Endothelial cell of umbilical vein (primary cell): ENCODE measurements around the gene TNRC6B. TPM values are rescaled to one million over a fixed set of nuclear protein-coding genes. Genes with fewer than 3 reads are reported as not detected.

Experiments used
- BruUV-seq: library from RNA; stranded (reverse); fragments of 400-500 nt; replicated peaks from 2 replicates; lab custom pipeline; 2021; lab: Mats Ljungman, UMichigan
- CTCF ChIA-PET: fragments of 300-600, 350-600 bp; sonication (Branson Sonifier 250); formaldehyde crosslinking; loops from one replicate; lab custom pipeline; 2021; ENCODE audit warnings: antibody characterized with exemption, inconsistent platforms; lab: Charles Lee
- POLR2A ChIA-PET: fragments of 300-600, 350-600 bp; sonication (Branson Sonifier 250); formaldehyde crosslinking; loops from one replicate; lab custom pipeline; 2021; ENCODE audit warnings: antibody characterized with exemption, inconsistent platforms; lab: Charles Lee
- DNase-seq: peaks from one replicate; pipeline ENCODE4 v3.0.0-alpha.2; 2011; ENCODE audit warnings: low read depth, low spot score
- FAIRE-seq: peaks from 2 replicates; lab custom pipeline; 2011; peaks lifted over from hg19 to GRCh38; lab: Jason Lieb, UNC
- H2AFZ ChIP-seq: 2 replicates; pipeline ENCODE4 v1.6.0; 2012; ENCODE audit warnings: low read depth, low read length, control low read depth, inconsistent platforms
- H3K27ac ChIP-seq: 2 replicates; pipeline ENCODE4 v1.5.1; 2011; ENCODE audit warnings: low read depth, mild to moderate bottlenecking, control low read depth, low read length, moderate library complexity; ENCODE audit not compliant: insufficient read depth
- H3K27me3 ChIP-seq, 2 experiments: 2 replicates each; pipeline versions ENCODE4 v1.6.0 to v1.6.1; 2011; ENCODE audit warnings: low read length in 2 of 2, mixed read lengths in 1 of 2; ENCODE audit not compliant: control insufficient read depth in 2 of 2, insufficient read depth in 2 of 2
- H3K36me3 ChIP-seq, 2 experiments: 2 replicates in 1 of 2; 3 replicates in 1 of 2; pipeline ENCODE4 v1.5.1; 2011; ENCODE audit warnings: low read length in 2 of 2, mild to moderate bottlenecking in 1 of 2, moderate library complexity in 1 of 2; ENCODE audit not compliant: control insufficient read depth in 2 of 2, insufficient read depth in 2 of 2; ENCODE audit errors: extremely low read depth in 1 of 2
- H3K4me1 ChIP-seq: 3 replicates; pipeline ENCODE4 v1.5.1; 2011; ENCODE audit warnings: mild to moderate bottlenecking, low read length; ENCODE audit not compliant: control insufficient read depth, insufficient read depth; ENCODE audit errors: extremely low read depth
- H3K4me2 ChIP-seq: 2 replicates; pipeline ENCODE4 v1.6.1; 2011; ENCODE audit warnings: low read length, control low read depth, mixed read lengths; ENCODE audit not compliant: insufficient read depth
- H3K4me3 ChIP-seq, 3 experiments: fragments of 200-600 bp in 1 of 3; sonication (generic), shearing (Covaris generic) in 1 of 3; replicated peaks in 1 of 3; 2 replicates each; pipeline ENCODE4 v1.5.1; 2011 to 2016; ENCODE audit warnings: control low read depth in 3 of 3, low read length in 3 of 3, mild to moderate bottlenecking in 2 of 3, inconsistent platforms in 1 of 3, low read depth in 1 of 3, moderate library complexity in 1 of 3; ENCODE audit not compliant: insufficient read depth in 1 of 3
- H3K79me2 ChIP-seq: 2 replicates; pipeline ENCODE4 v1.6.0; 2012; ENCODE audit warnings: low read length, inconsistent platforms; ENCODE audit not compliant: control insufficient read depth, insufficient read depth
- H3K9ac ChIP-seq: replicated peaks from 2 replicates; pipeline ENCODE3; 2011; ENCODE audit warnings: low read length, control low read depth; ENCODE audit not compliant: insufficient read depth; ENCODE audit errors: extremely low read depth
- H3K9me1 ChIP-seq: replicated peaks from 3 replicates; pipeline ENCODE4 v1.6.0; 2011; ENCODE audit warnings: mild to moderate bottlenecking, low read length; ENCODE audit not compliant: control insufficient read depth, insufficient read depth; ENCODE audit errors: extremely low read depth
- H3K9me3 ChIP-seq: replicated peaks from 2 replicates; pipeline ENCODE4 v1.5.1; 2012; ENCODE audit warnings: low read length, inconsistent platforms; ENCODE audit not compliant: control insufficient read depth, insufficient read depth
- H4K20me1 ChIP-seq: replicated peaks from 2 replicates; pipeline ENCODE3; 2011; ENCODE audit warnings: mild to moderate bottlenecking, low read length; ENCODE audit not compliant: control insufficient read depth, insufficient read depth; ENCODE audit errors: extremely low read depth
- EZH2 ChIP-seq: IDR thresholded peaks from 2 replicates; pipeline ENCODE4 v1.6.1; 2012; ENCODE audit warnings: borderline replicate concordance, low read depth, mild to moderate bottlenecking, moderate library complexity, low read length, inconsistent platforms; ENCODE audit not compliant: severe bottlenecking
- FOS ChIP-seq: IDR thresholded peaks from 2 replicates; pipeline ENCODE4 v1.6.1; 2011; ENCODE audit warnings: mild to moderate bottlenecking, low read length, moderate library complexity, borderline replicate concordance; ENCODE audit not compliant: insufficient read depth
- GATA2 ChIP-seq: IDR thresholded peaks from 2 replicates; pipeline ENCODE4 v1.7.0; 2011; ENCODE audit warnings: low read depth, mild to moderate bottlenecking, moderate library complexity, mixed read lengths, low read length; ENCODE audit not compliant: insufficient read length, insufficient read depth
- JUN ChIP-seq: IDR thresholded peaks from 2 replicates; pipeline ENCODE4 v1.6.1; 2011; ENCODE audit warnings: borderline replicate concordance, low read depth; ENCODE audit not compliant: insufficient read length, insufficient read depth
- MYC ChIP-seq: IDR thresholded peaks from one replicate; pipeline ENCODE4 v1.6.1; 2011; ENCODE audit warnings: mild to moderate bottlenecking, low read depth, low read length
- POLR2A ChIP-seq: IDR thresholded peaks from 2 replicates; pipeline ENCODE4 v1.6.1; 2012; ENCODE audit warnings: low read depth, mild to moderate bottlenecking, control low read depth, low read length
- POLR2AphosphoS5 ChIP-seq: IDR thresholded peaks from 2 replicates; pipeline ENCODE4 v1.6.1; 2012; ENCODE audit warnings: low read depth, mild to moderate bottlenecking, control low read depth, low read length, moderate library complexity; ENCODE audit not compliant: insufficient read depth
- dilution Hi-C: fragments of 300-500 bp; cut with MboI; formaldehyde crosslinking; loops from one replicate; pipeline ENCODE4 v1.15.0; 2019; ENCODE audit warnings: low sequenced_read_pairs; ENCODE audit not compliant: extremely low pct_ligation_motif_present
- intact Hi-C: fragments of 100-400 bp; cut with micrococcal nuclease; formaldehyde crosslinking; loops from one replicate; pipeline ENCODE4 v1.10.0; 2022
- polyA plus RNA-seq, 4 experiments: library from polyadenylated mRNA; depleted of rRNA in 3 of 4; stranded (reverse) in 3 of 4; unstranded in 1 of 4; fragments of >200 nt; gene quantifications; 2 replicates each; pipeline versions ENCODE4 v1.2.1 to v1.2.3, GENCODE V29; 2011 to 2012; ENCODE audit warnings: missing spikeins in 1 of 4
- total RNA-seq: library from RNA; stranded (reverse); gene quantifications from 2 replicates; pipeline ENCODE4 v1.2.3, GENCODE V29; 2021
- TF ChIP-seq, protein P1 (sequence below), 2 donors: IDR thresholded peaks; 1 replicate in 1 of 2; 2 replicates in 1 of 2; pipeline ENCODE4 v1.5.1; 2011; ENCODE audit warnings: low read length in 2 of 2, mild to moderate bottlenecking in 2 of 2, moderate library complexity in 2 of 2, control low read depth in 1 of 2, inconsistent platforms in 1 of 2, low read depth in 1 of 2; ENCODE audit not compliant: insufficient read depth in 1 of 2; ENCODE audit errors: extremely low read depth in 1 of 2
- TF ChIP-seq, protein P2 (sequence below): IDR thresholded peaks from 2 replicates; pipeline ENCODE4 v1.6.1; 2011; ENCODE audit not compliant: insufficient read depth, insufficient read length

TNRC6B gene
- total and polyA plus RNA-seq, 2 donors (not counting 3 experiments of a cell fraction or from before 2014, with no cell fraction given), result 10.6 to 37.2 TPM

DNA sequence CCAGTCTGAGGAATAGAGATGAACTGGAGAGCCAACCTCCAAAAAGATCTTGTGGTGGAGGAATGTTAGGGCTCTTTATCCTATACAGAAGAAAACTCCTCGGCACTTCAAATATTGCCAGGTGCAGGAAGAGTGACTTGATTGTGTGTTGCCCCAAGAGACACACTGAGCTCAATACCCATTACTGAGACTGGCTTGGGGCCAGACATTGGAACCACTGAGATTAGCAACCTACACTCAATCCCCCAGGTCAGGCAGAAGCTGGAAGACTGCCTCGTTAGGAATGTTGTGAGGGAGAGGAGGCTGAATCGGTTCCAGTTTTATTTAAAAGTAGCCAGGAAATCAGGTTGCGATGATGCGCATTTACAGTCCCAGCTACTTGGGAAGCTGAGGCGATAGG, 190.3 kb downstream of the TNRC6B start:
- Histone ChIP-seq H3K27me3 (no peaks in the 10 kb centered on the region), H3K9me3 (no peaks in the 10 kb centered on the region), H3K27ac (no peak overlapping the region), H4K20me1 (no peaks in the 10 kb centered on the region), H3K4me2 (no peak overlapping the region), H3K36me3 (peaks cover 15 to 16% of the 10 kb centered on the region in 2 experiments), H2AFZ (no peak overlapping the region), H3K79me2 (peaks cover 12% of the 10 kb centered on the region), H3K4me1 (peaks cover 23% of the 10 kb centered on the region), H3K9me1 (no peaks in the 10 kb centered on the region), H3K9ac (no peak overlapping the region), H3K4me3 (no peak overlapping the region)
- ChIA-PET POLR2A (no interaction called here), CTCF (interaction anchor here (1.5 kb wide), 1 partner anchor 9 kb away, joined by 4 read pairs; no protein-coding TSS in a partner anchor)
- no peak for TF ChIP-seq MYC
- no peak for TF ChIP-seq POLR2A
- no peak for TF ChIP-seq POLR2AphosphoS5
- TF ChIP-seq, protein P1, sequence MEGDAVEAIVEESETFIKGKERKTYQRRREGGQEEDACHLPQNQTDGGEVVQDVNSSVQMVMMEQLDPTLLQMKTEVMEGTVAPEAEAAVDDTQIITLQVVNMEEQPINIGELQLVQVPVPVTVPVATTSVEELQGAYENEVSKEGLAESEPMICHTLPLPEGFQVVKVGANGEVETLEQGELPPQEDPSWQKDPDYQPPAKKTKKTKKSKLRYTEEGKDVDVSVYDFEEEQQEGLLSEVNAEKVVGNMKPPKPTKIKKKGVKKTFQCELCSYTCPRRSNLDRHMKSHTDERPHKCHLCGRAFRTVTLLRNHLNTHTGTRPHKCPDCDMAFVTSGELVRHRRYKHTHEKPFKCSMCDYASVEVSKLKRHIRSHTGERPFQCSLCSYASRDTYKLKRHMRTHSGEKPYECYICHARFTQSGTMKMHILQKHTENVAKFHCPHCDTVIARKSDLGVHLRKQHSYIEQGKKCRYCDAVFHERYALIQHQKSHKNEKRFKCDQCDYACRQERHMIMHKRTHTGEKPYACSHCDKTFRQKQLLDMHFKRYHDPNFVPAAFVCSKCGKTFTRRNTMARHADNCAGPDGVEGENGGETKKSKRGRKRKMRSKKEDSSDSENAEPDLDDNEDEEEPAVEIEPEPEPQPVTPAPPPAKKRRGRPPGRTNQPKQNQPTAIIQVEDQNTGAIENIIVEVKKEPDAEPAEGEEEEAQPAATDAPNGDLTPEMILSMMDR (IDR thresholded peaks at IDR 0.05; ENCODE audit: extremely low read depth in 1 of 2, insufficient read depth in 1 of 2, low read depth in 1 of 2, low read length in 2 of 2), result no peak
- TF ChIP-seq FOS, result no peak
- TF ChIP-seq, protein P2, sequence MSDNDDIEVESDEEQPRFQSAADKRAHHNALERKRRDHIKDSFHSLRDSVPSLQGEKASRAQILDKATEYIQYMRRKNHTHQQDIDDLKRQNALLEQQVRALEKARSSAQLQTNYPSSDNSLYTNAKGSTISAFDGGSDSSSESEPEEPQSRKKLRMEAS, result no peak
- no peak for TF ChIP-seq JUN
- no peak for TF ChIP-seq GATA2
- TF ChIP-seq EZH2, result no peak
- dilution Hi-C loops (no loop called here), intact Hi-C loops (no loop called here)
- DNase-seq (no peak), FAIRE-seq (no peak)
- BruUV-seq, result no TSS peak
